Astrocyte (in vitro differentiated cells and primary cell): ENCODE data around the gene CCDC12.

Experiments used
- EZH2 ChIP-seq: IDR thresholded peaks from 2 replicates; pipeline ENCODE4 v1.6.1; 2012; ENCODE audit warnings: mild to moderate bottlenecking, low read length, inconsistent platforms; ENCODE audit not compliant: insufficient read depth
- TF ChIP-seq, protein P1 (sequence below): IDR thresholded peaks from 2 replicates; pipeline ENCODE4 v1.5.1; 2011; ENCODE audit warnings: low read depth, mild to moderate bottlenecking, inconsistent platforms, low read length, moderate library complexity; ENCODE audit not compliant: insufficient read depth

- TF ChIP-seq, protein P1, sequence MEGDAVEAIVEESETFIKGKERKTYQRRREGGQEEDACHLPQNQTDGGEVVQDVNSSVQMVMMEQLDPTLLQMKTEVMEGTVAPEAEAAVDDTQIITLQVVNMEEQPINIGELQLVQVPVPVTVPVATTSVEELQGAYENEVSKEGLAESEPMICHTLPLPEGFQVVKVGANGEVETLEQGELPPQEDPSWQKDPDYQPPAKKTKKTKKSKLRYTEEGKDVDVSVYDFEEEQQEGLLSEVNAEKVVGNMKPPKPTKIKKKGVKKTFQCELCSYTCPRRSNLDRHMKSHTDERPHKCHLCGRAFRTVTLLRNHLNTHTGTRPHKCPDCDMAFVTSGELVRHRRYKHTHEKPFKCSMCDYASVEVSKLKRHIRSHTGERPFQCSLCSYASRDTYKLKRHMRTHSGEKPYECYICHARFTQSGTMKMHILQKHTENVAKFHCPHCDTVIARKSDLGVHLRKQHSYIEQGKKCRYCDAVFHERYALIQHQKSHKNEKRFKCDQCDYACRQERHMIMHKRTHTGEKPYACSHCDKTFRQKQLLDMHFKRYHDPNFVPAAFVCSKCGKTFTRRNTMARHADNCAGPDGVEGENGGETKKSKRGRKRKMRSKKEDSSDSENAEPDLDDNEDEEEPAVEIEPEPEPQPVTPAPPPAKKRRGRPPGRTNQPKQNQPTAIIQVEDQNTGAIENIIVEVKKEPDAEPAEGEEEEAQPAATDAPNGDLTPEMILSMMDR = no peak
- TF ChIP-seq EZH2 = no peak
Measured at GRCh38 chr3:46955801-46956259, 20.7 kb downstream of the CCDC12 start.
